ENCODE measurements around the gene BLOC1S5.

- TF ChIP-seq CTCF (IDR thresholded peaks at IDR 0.05) (no peak), POLR2A (IDR thresholded peaks at IDR 0.05) (no peak)
Measured at GRCh38 chr6:7997286-7997685, 66.9 kb downstream of the BLOC1S5 start.

All from testis (tissue), 2 donors.